ENCODE results near the gene VPS72. TPM values are rescaled to one million over a fixed set of nuclear protein-coding genes. Genes with fewer than 3 reads are reported as not detected.
A peak's percentile ranks its signal among the peaks of the same experiment; 100 is the strongest.

Gene VPS72
- total and polyA plus RNA-seq, 7 experiments from 2014 or later = 35.1 to 85.3 (median 63.9) TPM

DNA sequence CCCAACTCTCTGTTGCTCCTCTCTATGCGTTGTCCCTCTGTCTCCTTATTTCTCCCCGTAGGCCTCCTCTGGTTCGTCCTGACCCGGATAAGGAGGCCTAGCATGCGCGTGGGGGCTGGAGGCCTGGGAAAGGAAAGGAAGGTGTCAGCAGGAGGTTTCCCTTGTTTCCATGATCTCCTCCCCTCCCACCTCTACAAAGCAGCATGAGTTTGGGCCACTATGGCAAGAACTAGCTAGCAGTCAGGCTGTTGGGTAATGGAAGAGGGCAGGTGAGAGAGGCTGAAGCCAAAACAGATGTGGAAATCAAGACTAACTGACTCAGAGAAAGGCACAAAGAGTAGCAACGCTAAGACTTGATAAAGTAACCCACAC is 42.9 kb downstream of the VPS72 start:
- ChIA-PET POLR2A (interaction anchor here (0.6 to 3.0 kb wide), 7 partner anchors 10 to 84 kb away, joined by 3 to 20 read pairs (median 3); partner anchors contain the start of genes LYSMD1, SCNM1 and TNFAIP8L2), CTCF (interaction anchor here (0.7 to 1.9 kb wide), 4 partner anchors 9 to 47 kb away, joined by 3 to 8 read pairs (median 5); partner anchors contain the start of gene TNFAIP8L2)
- Histone ChIP-seq H3K4me3 (ENCODE audit: low read length) (peak overlapping the region; percentile 66), H3K27ac (ENCODE audit: low read depth, low read length) (peak overlapping the region; percentile 67), H3K27me3 (ENCODE audit: control insufficient read depth in 2 of 2, insufficient read depth in 2 of 2, low read length in 2 of 2) (no peaks in the 10 kb centered on the region), H3K36me3 (ENCODE audit: control insufficient read depth in 2 of 3, insufficient read depth in 3 of 3, low read length in 3 of 3) (peaks cover 0 to 4% (median 0%) of the 10 kb centered on the region in 3 experiments), H3K4me1 (ENCODE audit: control insufficient read depth in 2 of 2, insufficient read depth in 2 of 2, low read length in 2 of 2) (no peaks in the 10 kb centered on the region), H3K9me3 (ENCODE audit: control insufficient read depth in 2 of 3, low read length in 3 of 3) (no peaks in the 10 kb centered on the region)
- Mint-ChIP-seq H3K27me3 (peaks cover 0 to 23% (median 0%) of the 10 kb centered on the region in 5 donors), H3K9me3 (no peaks in the 10 kb centered on the region), H3K27ac (peak overlapping the region; percentile 66 to 94 (median 87)), H3K36me3 (peaks cover 0 to 1% (median 0%) of the 10 kb centered on the region in 5 donors), H3K4me3 (peak overlapping the region; percentile 91 to 99 (median 98)), H3K4me1 (peaks cover 12 to 24% (median 22%) of the 10 kb centered on the region in 7 donors)
- intact Hi-C loops (cut with micrococcal nuclease) = loop anchor here in 1 of 2 donors (2.0 kb wide), 1 partner anchor 76 kb away; the partner anchor contains the start of gene GABPB2
- ATAC-seq (no peak), DNase-seq (no peak)

- Histone ChIP-seq H3K36me3 (ENCODE audit: control insufficient read depth in 2 of 3, insufficient read depth in 3 of 3, low read length in 3 of 3) (peaks cover 0 to 4% (median 0%) of the 10 kb centered on the region in 3 experiments), H3K9me3 (ENCODE audit: control insufficient read depth in 2 of 3, low read length in 3 of 3) (no peaks in the 10 kb centered on the region), H3K27ac (ENCODE audit: low read depth, low read length) (peak within 1 kb of the TSS; percentile 67), H3K27me3 (ENCODE audit: control insufficient read depth in 2 of 2, insufficient read depth in 2 of 2, low read length in 2 of 2) (no peaks in the 10 kb centered on the region), H3K4me1 (ENCODE audit: control insufficient read depth in 2 of 2, insufficient read depth in 2 of 2, low read length in 2 of 2) (no peaks in the 10 kb centered on the region), H3K4me3 (ENCODE audit: low read length) (peak within 1 kb of the TSS; percentile 66)
- Mint-ChIP-seq H3K4me3 (peak within 1 kb of the TSS; percentile 91 to 99 (median 98)), H3K27me3 (peaks cover 0 to 23% (median 0%) of the 10 kb centered on the region in 5 donors), H3K4me1 (peaks cover 12 to 24% (median 22%) of the 10 kb centered on the region in 7 donors), H3K36me3 (peaks cover 0 to 1% (median 0%) of the 10 kb centered on the region in 5 donors), H3K27ac (peak within 1 kb of the TSS; percentile 66 to 94 (median 87)), H3K9me3 (no peaks in the 10 kb centered on the region)
- ATAC-seq (peak; percentile 100), DNase-seq (peak; percentile 70 to 92 (median 78))
- intact Hi-C loops (cut with micrococcal nuclease) = loop anchor here (1.0 to 2.0 kb wide), 4 partner anchors 10 to 76 kb away; partner anchors contain the start of genes TNFAIP8L2 (in 2 of the 2), GABPB2 (in 1 of the 2) and LYSMD1 (in 1 of the 2)
- POLR2A ChIA-PET = interaction anchor here (0.6 to 3.0 kb wide), 7 partner anchors 11 to 84 kb away, joined by 3 to 20 read pairs (median 3); partner anchors contain the start of genes LYSMD1, SCNM1 and TNFAIP8L2
- CTCF ChIA-PET = interaction anchor here (0.7 to 1.9 kb wide), 4 partner anchors 8 to 47 kb away, joined by 3 to 8 read pairs (median 5); partner anchors contain the start of gene TNFAIP8L2
These were observed 43.4 kb downstream of the VPS72 start, which contains the start of gene SEMA6C for GRCh38 chr1:151146412-151147131. Gene SEMA6C, minus strand, starts transcription at chr1:151146631. Its CDS starts 4,010 bp downstream, at chr1:151142621.

- peaks cover 12 to 24% (median 22%) of the 10 kb centered on the region in 7 donors for H3K4me1 Mint-ChIP-seq
- H3K4me3 Mint-ChIP-seq = peak overlapping the region; percentile 91 to 99 (median 98)
- intact Hi-C loops (cut with micrococcal nuclease) = loop anchor here (1.0 to 2.0 kb wide), 4 partner anchors 10 to 75 kb away; partner anchors contain the start of genes TNFAIP8L2 (in 2 of the 2), GABPB2 (in 1 of the 2) and LYSMD1 (in 1 of the 2)
- Histone ChIP-seq H3K4me1 (ENCODE audit: control insufficient read depth in 2 of 2, insufficient read depth in 2 of 2, low read length in 2 of 2) (no peaks in the 10 kb centered on the region), H3K9me3 (ENCODE audit: control insufficient read depth in 2 of 3, low read length in 3 of 3) (no peaks in the 10 kb centered on the region), H3K27me3 (ENCODE audit: control insufficient read depth in 2 of 2, insufficient read depth in 2 of 2, low read length in 2 of 2) (no peaks in the 10 kb centered on the region), H3K36me3 (ENCODE audit: control insufficient read depth in 2 of 3, insufficient read depth in 3 of 3, low read length in 3 of 3) (peaks cover 0 to 4% (median 0%) of the 10 kb centered on the region in 3 experiments), H3K27ac (ENCODE audit: low read depth, low read length) (peak overlapping the region; percentile 67), H3K4me3 (ENCODE audit: low read length) (peak overlapping the region; percentile 66)
- ChIA-PET CTCF (interaction anchor here (0.9 kb wide), 1 partner anchor 121 kb away, joined by 5 read pairs; no protein-coding TSS in a partner anchor), POLR2A (interaction anchor here (1.0 to 3.0 kb wide), 5 partner anchors 11 to 46 kb away, joined by 3 to 20 read pairs (median 6); partner anchors contain the start of gene TNFAIP8L2)
- peaks cover 0 to 1% (median 0%) of the 10 kb centered on the region in 5 donors for H3K36me3 Mint-ChIP-seq
- no peaks in the 10 kb centered on the region for H3K9me3 Mint-ChIP-seq
- ATAC-seq = peak; percentile 9
- H3K27ac Mint-ChIP-seq = peak overlapping the region in 6 of 9 donors; percentile 48 to 94 (median 81)
- no peak for DNase-seq
- peaks cover 0 to 23% (median 0%) of the 10 kb centered on the region in 5 donors for H3K27me3 Mint-ChIP-seq
These were observed 44.0 kb downstream of the VPS72 start for GRCh38 chr1:151146072-151146411.

DNA sequence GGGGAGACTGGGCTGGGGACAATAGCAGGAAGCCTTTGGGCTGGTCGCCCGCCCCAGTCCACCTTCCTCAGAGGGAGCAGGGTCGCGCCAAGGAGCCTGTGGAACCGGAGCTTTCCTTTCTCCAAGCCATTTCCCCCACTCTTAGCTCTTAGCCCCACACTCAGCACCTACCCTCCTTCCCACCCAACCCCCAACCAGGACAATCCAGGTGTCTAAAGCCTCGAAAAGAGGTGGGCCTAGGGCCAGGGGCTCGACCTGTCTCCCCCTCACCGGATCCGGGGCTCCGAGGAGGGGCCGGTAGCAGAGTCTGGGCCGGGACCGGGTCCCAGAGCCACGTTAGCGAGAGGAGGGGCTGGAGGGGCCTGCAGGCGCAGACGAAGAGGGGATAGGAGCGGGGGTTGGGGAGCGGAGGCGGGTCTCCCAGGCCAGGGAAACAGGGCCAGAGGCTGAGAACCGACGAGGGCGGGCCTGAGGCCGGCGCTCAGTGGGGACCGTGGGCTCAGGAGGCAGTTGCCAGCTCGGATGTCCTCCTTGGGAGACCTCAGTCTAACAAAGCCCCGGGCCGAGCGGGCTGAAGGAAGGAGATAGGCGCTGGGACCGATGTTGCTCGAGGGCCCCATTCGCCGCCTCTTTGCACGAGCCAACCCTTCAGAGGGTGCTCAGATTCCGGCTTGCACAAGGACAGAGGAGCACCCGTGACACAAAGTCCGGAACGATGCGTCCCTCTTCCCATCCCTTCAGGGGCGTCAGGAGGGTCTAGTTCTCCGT is 44.5 kb downstream of the VPS72 start:
- Mint-ChIP-seq H3K36me3 (peaks cover 0 to 1% (median 0%) of the 10 kb centered on the region in 5 donors), H3K9me3 (no peaks in the 10 kb centered on the region), H3K4me1 (peaks cover 12 to 24% (median 22%) of the 10 kb centered on the region in 7 donors), H3K27ac (peak overlapping the region in 5 of 9 donors; percentile 48 to 94 (median 87)), H3K4me3 (peak overlapping the region; percentile 91 to 99 (median 98)), H3K27me3 (peaks cover 0 to 22% (median 0%) of the 10 kb centered on the region in 5 donors)
- H3K36me3 ChIP-seq (ENCODE audit: control insufficient read depth in 2 of 3, insufficient read depth in 3 of 3, low read length in 3 of 3) = peaks cover 0 to 4% (median 0%) of the 10 kb centered on the region in 3 experiments
- peak in 4 of 9 donors; percentile 16 to 33 (median 28) for DNase-seq
- H3K4me3 ChIP-seq (ENCODE audit: low read length) = peak overlapping the region; percentile 66
- H3K27me3 ChIP-seq (ENCODE audit: control insufficient read depth in 2 of 2, insufficient read depth in 2 of 2, low read length in 2 of 2) = no peaks in the 10 kb centered on the region
- POLR2A ChIA-PET = interaction anchor here (1.0 to 1.6 kb wide), 4 partner anchors 14 to 89 kb away, joined by 3 to 6 read pairs (median 3); no protein-coding TSS in a partner anchor
- peak overlapping the region; percentile 67 for H3K27ac ChIP-seq (ENCODE audit: low read depth, low read length)
- CTCF ChIA-PET = interaction anchor here (0.9 to 1.2 kb wide), 3 partner anchors 10 to 121 kb away, joined by 3 to 5 read pairs (median 4); no protein-coding TSS in a partner anchor
- intact Hi-C loops (cut with micrococcal nuclease) = loop anchor here (1.0 to 2.0 kb wide), 4 partner anchors 11 to 75 kb away; partner anchors contain the start of genes TNFAIP8L2 (in 2 of the 2), GABPB2 (in 1 of the 2) and LYSMD1 (in 1 of the 2)
- no peaks in the 10 kb centered on the region for H3K4me1 ChIP-seq (ENCODE audit: control insufficient read depth in 2 of 2, insufficient read depth in 2 of 2, low read length in 2 of 2)
- no peak for ATAC-seq
- no peaks in the 10 kb centered on the region for H3K9me3 ChIP-seq (ENCODE audit: control insufficient read depth in 2 of 3, low read length in 3 of 3)

GRCh38 chr1:151144474-151145303 is 45.3 kb downstream of the VPS72 start:
- ChIA-PET CTCF (interaction anchor here (1.1 to 1.2 kb wide), 2 partner anchors 10 to 13 kb away, joined by 3 to 4 read pairs; no protein-coding TSS in a partner anchor), POLR2A (interaction anchor here (0.8 to 1.6 kb wide), 4 partner anchors 12 to 88 kb away, joined by 3 to 6 read pairs (median 3); no protein-coding TSS in a partner anchor)
- H3K27me3 Mint-ChIP-seq = peaks cover 0 to 19% (median 0%) of the 10 kb centered on the region in 5 donors
- peaks cover 12 to 24% (median 22%) of the 10 kb centered on the region in 7 donors for H3K4me1 Mint-ChIP-seq
- no peaks in the 10 kb centered on the region for H3K27me3 ChIP-seq (ENCODE audit: control insufficient read depth in 2 of 2, insufficient read depth in 2 of 2, low read length in 2 of 2)
- no peaks in the 10 kb centered on the region for H3K9me3 Mint-ChIP-seq
- H3K4me3 Mint-ChIP-seq = peak overlapping the region in 8 of 10 donors; percentile 7 to 99 (median 78)
- peaks cover 0 to 1% (median 0%) of the 10 kb centered on the region in 5 donors for H3K36me3 Mint-ChIP-seq
- H3K27ac Mint-ChIP-seq = peak overlapping the region in 3 of 9 donors; percentile 12 to 41 (median 23)
- H3K4me3 ChIP-seq (ENCODE audit: low read length) = no peak overlapping the region
- DNase-seq (no peak), ATAC-seq (no peak)
- no peaks in the 10 kb centered on the region for H3K4me1 ChIP-seq (ENCODE audit: control insufficient read depth in 2 of 2, insufficient read depth in 2 of 2, low read length in 2 of 2)
- no peaks in the 10 kb centered on the region for H3K9me3 ChIP-seq (ENCODE audit: control insufficient read depth in 2 of 3, low read length in 3 of 3)
- H3K36me3 ChIP-seq (ENCODE audit: control insufficient read depth in 2 of 3, insufficient read depth in 3 of 3, low read length in 3 of 3) = peaks cover 0 to 4% (median 0%) of the 10 kb centered on the region in 3 experiments
- no peak overlapping the region for H3K27ac ChIP-seq (ENCODE audit: low read depth, low read length)
- intact Hi-C loops (cut with micrococcal nuclease) = no loop called here
